Measurements from ENCODE around the gene PTH2R. TPM values are rescaled to one million over a fixed set of nuclear protein-coding genes. Genes with fewer than 3 reads are reported as not detected.

PTH2R gene
- total and polyA plus RNA-seq, 9 of the 15 experiments (the other 6 are each of a cell fraction or from before 2014, with no cell fraction given), result 2.7 to 8.8 (median 4.2) TPM

DNA sequence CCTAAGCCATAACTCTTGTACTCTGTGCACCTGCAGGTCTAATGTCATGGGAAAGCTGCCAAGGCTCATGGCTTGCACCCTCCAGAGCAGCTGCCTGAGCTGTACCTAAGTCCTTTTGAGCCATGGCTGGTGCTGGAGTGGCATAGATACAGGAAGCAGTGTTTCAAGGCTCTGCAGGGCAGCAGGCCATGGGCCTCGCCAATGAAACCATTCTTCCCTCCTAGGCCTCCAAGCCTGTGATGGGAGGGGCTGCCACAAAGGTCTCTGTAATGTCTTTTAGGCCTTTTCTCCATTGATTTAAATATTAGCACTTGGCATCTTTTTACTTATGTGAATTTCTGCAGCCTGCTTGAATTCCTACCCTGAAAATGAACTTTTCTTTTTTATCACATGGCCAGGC, 108.5 kb downstream of the PTH2R start (continued):
- no peak for TF ChIP-seq NR2C2 (CRISPR knock-in tag; IDR thresholded peaks at IDR 0.05)
- TF ChIP-seq NR2C2 (tag; IDR thresholded peaks at IDR 0.05), result no peak
- TF ChIP-seq CTBP1 (IDR thresholded peaks at IDR 0.05; ENCODE audit: borderline replicate concordance), result no peak
- no peak for TF ChIP-seq GATAD2A (IDR thresholded peaks at IDR 0.05)
- TF ChIP-seq SMAD2 (IDR thresholded peaks at IDR 0.05; ENCODE audit: low read depth, low read length), result no peak
- TF ChIP-seq MTF1 (CRISPR knock-in tag; IDR thresholded peaks at IDR 0.05; ENCODE audit: borderline replicate concordance), result no peak
- no peak for TF ChIP-seq ZC3H8 (IDR thresholded peaks at IDR 0.05)
- TF ChIP-seq, protein P1, sequence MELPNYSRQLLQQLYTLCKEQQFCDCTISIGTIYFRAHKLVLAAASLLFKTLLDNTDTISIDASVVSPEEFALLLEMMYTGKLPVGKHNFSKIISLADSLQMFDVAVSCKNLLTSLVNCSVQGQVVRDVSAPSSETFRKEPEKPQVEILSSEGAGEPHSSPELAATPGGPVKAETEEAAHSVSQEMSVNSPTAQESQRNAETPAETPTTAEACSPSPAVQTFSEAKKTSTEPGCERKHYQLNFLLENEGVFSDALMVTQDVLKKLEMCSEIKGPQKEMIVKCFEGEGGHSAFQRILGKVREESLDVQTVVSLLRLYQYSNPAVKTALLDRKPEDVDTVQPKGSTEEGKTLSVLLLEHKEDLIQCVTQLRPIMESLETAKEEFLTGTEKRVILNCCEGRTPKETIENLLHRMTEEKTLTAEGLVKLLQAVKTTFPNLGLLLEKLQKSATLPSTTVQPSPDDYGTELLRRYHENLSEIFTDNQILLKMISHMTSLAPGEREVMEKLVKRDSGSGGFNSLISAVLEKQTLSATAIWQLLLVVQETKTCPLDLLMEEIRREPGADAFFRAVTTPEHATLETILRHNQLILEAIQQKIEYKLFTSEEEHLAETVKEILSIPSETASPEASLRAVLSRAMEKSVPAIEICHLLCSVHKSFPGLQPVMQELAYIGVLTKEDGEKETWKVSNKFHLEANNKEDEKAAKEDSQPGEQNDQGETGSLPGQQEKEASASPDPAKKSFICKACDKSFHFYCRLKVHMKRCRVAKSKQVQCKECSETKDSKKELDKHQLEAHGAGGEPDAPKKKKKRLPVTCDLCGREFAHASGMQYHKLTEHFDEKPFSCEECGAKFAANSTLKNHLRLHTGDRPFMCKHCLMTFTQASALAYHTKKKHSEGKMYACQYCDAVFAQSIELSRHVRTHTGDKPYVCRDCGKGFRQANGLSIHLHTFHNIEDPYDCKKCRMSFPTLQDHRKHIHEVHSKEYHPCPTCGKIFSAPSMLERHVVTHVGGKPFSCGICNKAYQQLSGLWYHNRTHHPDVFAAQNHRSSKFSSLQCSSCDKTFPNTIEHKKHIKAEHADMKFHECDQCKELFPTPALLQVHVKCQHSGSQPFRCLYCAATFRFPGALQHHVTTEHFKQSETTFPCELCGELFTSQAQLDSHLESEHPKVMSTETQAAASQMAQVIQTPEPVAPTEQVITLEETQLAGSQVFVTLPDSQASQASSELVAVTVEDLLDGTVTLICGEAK (IDR thresholded peaks at IDR 0.05), result no peak
- TF ChIP-seq, protein P1 (CRISPR knock-in tag; IDR thresholded peaks at IDR 0.05), result no peak
- TF ChIP-seq HDAC6 (IDR thresholded peaks at IDR 0.05; ENCODE audit: low read depth, low read length), result no peak
- TF ChIP-seq, protein P2, sequence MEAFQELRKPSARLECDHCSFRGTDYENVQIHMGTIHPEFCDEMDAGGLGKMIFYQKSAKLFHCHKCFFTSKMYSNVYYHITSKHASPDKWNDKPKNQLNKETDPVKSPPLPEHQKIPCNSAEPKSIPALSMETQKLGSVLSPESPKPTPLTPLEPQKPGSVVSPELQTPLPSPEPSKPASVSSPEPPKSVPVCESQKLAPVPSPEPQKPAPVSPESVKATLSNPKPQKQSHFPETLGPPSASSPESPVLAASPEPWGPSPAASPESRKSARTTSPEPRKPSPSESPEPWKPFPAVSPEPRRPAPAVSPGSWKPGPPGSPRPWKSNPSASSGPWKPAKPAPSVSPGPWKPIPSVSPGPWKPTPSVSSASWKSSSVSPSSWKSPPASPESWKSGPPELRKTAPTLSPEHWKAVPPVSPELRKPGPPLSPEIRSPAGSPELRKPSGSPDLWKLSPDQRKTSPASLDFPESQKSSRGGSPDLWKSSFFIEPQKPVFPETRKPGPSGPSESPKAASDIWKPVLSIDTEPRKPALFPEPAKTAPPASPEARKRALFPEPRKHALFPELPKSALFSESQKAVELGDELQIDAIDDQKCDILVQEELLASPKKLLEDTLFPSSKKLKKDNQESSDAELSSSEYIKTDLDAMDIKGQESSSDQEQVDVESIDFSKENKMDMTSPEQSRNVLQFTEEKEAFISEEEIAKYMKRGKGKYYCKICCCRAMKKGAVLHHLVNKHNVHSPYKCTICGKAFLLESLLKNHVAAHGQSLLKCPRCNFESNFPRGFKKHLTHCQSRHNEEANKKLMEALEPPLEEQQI (IDR thresholded peaks at IDR 0.05), result no peak
